ENCODE results near the gene DHX35. TPM values are rescaled to one million over a fixed set of nuclear protein-coding genes. Genes with fewer than 3 reads are reported as not detected.

Gene DHX35
- total RNA-seq, 1 experiment from 2014 or later: 20.4 TPM

DNA sequence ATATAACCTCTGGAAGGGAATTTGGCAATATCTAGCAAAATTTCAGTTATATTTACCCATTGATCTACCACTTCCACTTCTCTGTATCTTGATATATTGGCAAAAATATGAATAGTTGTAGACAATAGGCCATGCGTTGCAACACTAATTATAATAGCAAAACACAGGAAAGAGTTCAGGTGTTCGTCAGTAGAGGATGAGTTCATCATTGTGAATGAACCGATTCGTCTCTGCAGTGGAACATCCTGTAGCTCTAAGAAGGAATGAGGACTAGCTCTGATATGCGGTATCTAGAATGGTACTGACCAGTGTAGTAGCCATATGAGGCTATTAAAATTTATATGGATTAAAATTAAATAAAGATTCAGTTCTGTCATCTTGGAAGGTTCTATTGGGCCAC lies 27.6 kb upstream of the DHX35 start (continued):
- TF ChIP-seq ESRRA (CRISPR knock-in tag; IDR thresholded peaks at IDR 0.05; ENCODE audit: borderline replicate concordance): no peak
- TF ChIP-seq CBFB (CRISPR knock-in tag; IDR thresholded peaks at IDR 0.05; ENCODE audit: low read depth): no peak
- TF ChIP-seq, protein P1, sequence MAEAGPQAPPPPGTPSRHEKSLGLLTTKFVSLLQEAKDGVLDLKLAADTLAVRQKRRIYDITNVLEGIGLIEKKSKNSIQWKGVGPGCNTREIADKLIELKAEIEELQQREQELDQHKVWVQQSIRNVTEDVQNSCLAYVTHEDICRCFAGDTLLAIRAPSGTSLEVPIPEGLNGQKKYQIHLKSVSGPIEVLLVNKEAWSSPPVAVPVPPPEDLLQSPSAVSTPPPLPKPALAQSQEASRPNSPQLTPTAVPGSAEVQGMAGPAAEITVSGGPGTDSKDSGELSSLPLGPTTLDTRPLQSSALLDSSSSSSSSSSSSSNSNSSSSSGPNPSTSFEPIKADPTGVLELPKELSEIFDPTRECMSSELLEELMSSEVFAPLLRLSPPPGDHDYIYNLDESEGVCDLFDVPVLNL (CRISPR knock-in tag; IDR thresholded peaks at IDR 0.05; ENCODE audit: borderline replicate concordance, low read depth): no peak
- no peak for TF ChIP-seq GRHL2 (CRISPR knock-in tag; IDR thresholded peaks at IDR 0.05; ENCODE audit: insufficient replicate concordance, severe bottlenecking)
- no peak for TF ChIP-seq USF1 (CRISPR knock-in tag; IDR thresholded peaks at IDR 0.05)
- TF ChIP-seq, protein P2, sequence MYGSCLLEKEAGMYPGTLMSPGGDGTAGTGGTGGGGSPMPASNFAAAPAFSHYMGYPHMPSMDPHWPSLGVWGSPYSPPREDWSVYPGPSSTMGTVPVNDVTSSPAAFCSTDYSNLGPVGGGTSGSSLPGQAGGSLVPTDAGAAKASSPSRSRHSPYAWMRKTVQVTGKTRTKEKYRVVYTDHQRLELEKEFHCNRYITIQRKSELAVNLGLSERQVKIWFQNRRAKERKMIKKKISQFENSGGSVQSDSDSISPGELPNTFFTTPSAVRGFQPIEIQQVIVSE (CRISPR knock-in tag; IDR thresholded peaks at IDR 0.05; ENCODE audit: borderline replicate concordance): no peak
- TF ChIP-seq PRRX2 (CRISPR knock-in tag; IDR thresholded peaks at IDR 0.05): no peak
- no peak for TF ChIP-seq ZNF138 (CRISPR knock-in tag; conservative IDR thresholded peaks at IDR 0.05)

GRCh38 chr20:38935285-38935684 lies 26.9 kb upstream of the DHX35 start:
- no peak overlapping the region for H3K27ac Mint-ChIP-seq
- peaks cover 43% of the 10 kb centered on the region for H3K36me3 Mint-ChIP-seq
- no peaks in the 10 kb centered on the region for H3K9me3 Mint-ChIP-seq
- TF ChIP-seq CREB1 (CRISPR knock-in tag; IDR thresholded peaks at IDR 0.05): no peak
- TF ChIP-seq GABPB1 (CRISPR knock-in tag; IDR thresholded peaks at IDR 0.05): peak; percentile 39; the same call in 1 of the 2 replicates
- DNase-seq (ENCODE audit: low spot score) (no peak), ATAC-seq (0 out of 2 replicates have a peak, but pooled peaks have one; percentile 16)
- H3K4me3 Mint-ChIP-seq: no peak overlapping the region
- ChIA-PET CTCF (interaction anchor here (1.3 kb wide), 1 partner anchor 9 kb away, joined by 4 read pairs; the partner anchor contains the start of gene FAM83D), POLR2A (no interaction called here)
- no peaks in the 10 kb centered on the region; the same call in 1 of the 2 replicates for H3K27me3 Mint-ChIP-seq (ENCODE audit: low read depth)
- H3K4me1 Mint-ChIP-seq: peaks cover 43% of the 10 kb centered on the region

GRCh38 chr20:38935967-38936407 lies 26.2 kb upstream of the DHX35 start:
- Mint-ChIP-seq H3K4me1 (peaks cover 40% of the 10 kb centered on the region), H3K4me3 (no peak overlapping the region), H3K9me3 (no peaks in the 10 kb centered on the region), H3K27me3 (ENCODE audit: low read depth) (no peaks in the 10 kb centered on the region; the same call in 1 of the 2 replicates), H3K27ac (peak overlapping the region; percentile 45), H3K36me3 (peaks cover 41% of the 10 kb centered on the region)
- POLR2A ChIA-PET: interaction anchor here (1.4 kb wide), 1 partner anchor 9 kb away, joined by 7 read pairs; the partner anchor contains the start of gene FAM83D
- DNase-seq (ENCODE audit: low spot score) (no peak), ATAC-seq (no peak)
- CTCF ChIA-PET: interaction anchor here (0.5 to 1.3 kb wide), 3 partner anchors 10 to 53 kb away, joined by 3 to 4 read pairs (median 4); partner anchors contain the start of gene FAM83D
- no peak for TF ChIP-seq HMGA2 (CRISPR knock-in tag; IDR thresholded peaks at IDR 0.05)

- TF ChIP-seq TEAD1 (CRISPR knock-in tag; IDR thresholded peaks at IDR 0.05) (no peak), CTCF (IDR thresholded peaks at IDR 0.05) (no peak), ZNF263 (CRISPR knock-in tag; IDR thresholded peaks at IDR 0.05; ENCODE audit: low read depth) (no peak)
- TF ChIP-seq, protein P3, sequence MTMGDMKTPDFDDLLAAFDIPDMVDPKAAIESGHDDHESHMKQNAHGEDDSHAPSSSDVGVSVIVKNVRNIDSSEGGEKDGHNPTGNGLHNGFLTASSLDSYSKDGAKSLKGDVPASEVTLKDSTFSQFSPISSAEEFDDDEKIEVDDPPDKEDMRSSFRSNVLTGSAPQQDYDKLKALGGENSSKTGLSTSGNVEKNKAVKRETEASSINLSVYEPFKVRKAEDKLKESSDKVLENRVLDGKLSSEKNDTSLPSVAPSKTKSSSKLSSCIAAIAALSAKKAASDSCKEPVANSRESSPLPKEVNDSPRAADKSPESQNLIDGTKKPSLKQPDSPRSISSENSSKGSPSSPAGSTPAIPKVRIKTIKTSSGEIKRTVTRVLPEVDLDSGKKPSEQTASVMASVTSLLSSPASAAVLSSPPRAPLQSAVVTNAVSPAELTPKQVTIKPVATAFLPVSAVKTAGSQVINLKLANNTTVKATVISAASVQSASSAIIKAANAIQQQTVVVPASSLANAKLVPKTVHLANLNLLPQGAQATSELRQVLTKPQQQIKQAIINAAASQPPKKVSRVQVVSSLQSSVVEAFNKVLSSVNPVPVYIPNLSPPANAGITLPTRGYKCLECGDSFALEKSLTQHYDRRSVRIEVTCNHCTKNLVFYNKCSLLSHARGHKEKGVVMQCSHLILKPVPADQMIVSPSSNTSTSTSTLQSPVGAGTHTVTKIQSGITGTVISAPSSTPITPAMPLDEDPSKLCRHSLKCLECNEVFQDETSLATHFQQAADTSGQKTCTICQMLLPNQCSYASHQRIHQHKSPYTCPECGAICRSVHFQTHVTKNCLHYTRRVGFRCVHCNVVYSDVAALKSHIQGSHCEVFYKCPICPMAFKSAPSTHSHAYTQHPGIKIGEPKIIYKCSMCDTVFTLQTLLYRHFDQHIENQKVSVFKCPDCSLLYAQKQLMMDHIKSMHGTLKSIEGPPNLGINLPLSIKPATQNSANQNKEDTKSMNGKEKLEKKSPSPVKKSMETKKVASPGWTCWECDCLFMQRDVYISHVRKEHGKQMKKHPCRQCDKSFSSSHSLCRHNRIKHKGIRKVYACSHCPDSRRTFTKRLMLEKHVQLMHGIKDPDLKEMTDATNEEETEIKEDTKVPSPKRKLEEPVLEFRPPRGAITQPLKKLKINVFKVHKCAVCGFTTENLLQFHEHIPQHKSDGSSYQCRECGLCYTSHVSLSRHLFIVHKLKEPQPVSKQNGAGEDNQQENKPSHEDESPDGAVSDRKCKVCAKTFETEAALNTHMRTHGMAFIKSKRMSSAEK (CRISPR knock-in tag; IDR thresholded peaks at IDR 0.05; ENCODE audit: borderline replicate concordance): no peak
- H3K27ac Mint-ChIP-seq: peak overlapping the region; percentile 80
- ChIA-PET CTCF (interaction anchor here (0.6 to 0.9 kb wide), 2 partner anchors 44 to 270 kb away, joined by 3 read pairs; no protein-coding TSS in a partner anchor), POLR2A (interaction anchor here (1.4 kb wide), 1 partner anchor 10 kb away, joined by 7 read pairs; the partner anchor contains the start of gene FAM83D)
- DNase-seq (ENCODE audit: low spot score) (no peak), ATAC-seq (no peak)
- no peak overlapping the region for H3K4me3 Mint-ChIP-seq
- no peaks in the 10 kb centered on the region for H3K9me3 Mint-ChIP-seq
- peaks cover 34% of the 10 kb centered on the region for H3K4me1 Mint-ChIP-seq
- H3K27me3 Mint-ChIP-seq (ENCODE audit: low read depth): no peaks in the 10 kb centered on the region; the same call in 1 of the 2 replicates
- H3K36me3 Mint-ChIP-seq: peaks cover 47% of the 10 kb centered on the region
Observed at GRCh38 chr20:38937000-38937399, 25.1 kb upstream of the DHX35 start.
